ENCODE data around the gene CORO6.

CORO6 gene

GRCh38 chr17:29650396-29650795 is 27.7 kb upstream of the CORO6 start:
- H3K4me1 ChIP-seq = no peaks in the 10 kb centered on the region
- no peak for DNase-seq (ENCODE audit: low spot score in 2 of 2)
- no peaks in the 10 kb centered on the region for H3K27me3 ChIP-seq (ENCODE audit: low read depth)
- no peaks in the 10 kb centered on the region; the same call in 1 of the 2 replicates for H3K36me3 ChIP-seq (replicated peaks)
- no peaks in the 10 kb centered on the region for H3K9me3 ChIP-seq
- in situ Hi-C loops (cut with MboI; ENCODE audit: low sequenced_read_pairs) = no loop called here
- no peak overlapping the region for H3K4me3 ChIP-seq

- Histone ChIP-seq H3K36me3 (replicated peaks) (no peaks in the 10 kb centered on the region; the same call in 1 of the 2 replicates), H3K4me1 (no peaks in the 10 kb centered on the region), H3K4me3 (no peak overlapping the region), H3K9me3 (no peaks in the 10 kb centered on the region), H3K27me3 (ENCODE audit: low read depth) (no peaks in the 10 kb centered on the region)
- DNase-seq (ENCODE audit: low spot score in 2 of 2) = no peak
- in situ Hi-C loops (cut with MboI; ENCODE audit: low sequenced_read_pairs) = loop anchor here (10.0 to 25.0 kb wide), 2 partner anchors 125 to 438 kb away; no protein-coding TSS in a partner anchor
Observed at GRCh38 chr17:29649359-29649758, 26.6 kb upstream of the CORO6 start.

GRCh38 chr17:29648005-29648404 is 25.3 kb upstream of the CORO6 start:
- Histone ChIP-seq H3K27me3 (ENCODE audit: low read depth) (no peaks in the 10 kb centered on the region), H3K4me1 (no peaks in the 10 kb centered on the region), H3K36me3 (replicated peaks) (no peaks in the 10 kb centered on the region), H3K4me3 (no peak overlapping the region), H3K9me3 (no peaks in the 10 kb centered on the region)
- in situ Hi-C loops (cut with MboI; ENCODE audit: low sequenced_read_pairs) = loop anchor here (10.0 to 25.0 kb wide), 2 partner anchors 127 to 439 kb away; no protein-coding TSS in a partner anchor
- DNase-seq (ENCODE audit: low spot score in 2 of 2) = no peak

GRCh38 chr17:29645515-29646051 is 22.9 kb upstream of the CORO6 start:
- Histone ChIP-seq H3K27me3 (ENCODE audit: low read depth) (no peaks in the 10 kb centered on the region), H3K4me1 (no peaks in the 10 kb centered on the region), H3K9me3 (no peaks in the 10 kb centered on the region), H3K36me3 (replicated peaks) (no peaks in the 10 kb centered on the region), H3K4me3 (no peak overlapping the region)
- in situ Hi-C loops (cut with MboI; ENCODE audit: low sequenced_read_pairs) = loop anchor here (10.0 to 25.0 kb wide), 2 partner anchors 129 to 442 kb away; no protein-coding TSS in a partner anchor
- no peak for DNase-seq (ENCODE audit: low spot score in 2 of 2)

GRCh38 chr17:29643817-29644160 is 21.1 kb upstream of the CORO6 start:
- Histone ChIP-seq H3K4me1 (no peaks in the 10 kb centered on the region), H3K4me3 (no peak overlapping the region), H3K9me3 (no peaks in the 10 kb centered on the region), H3K27me3 (ENCODE audit: low read depth) (no peaks in the 10 kb centered on the region), H3K36me3 (replicated peaks) (no peaks in the 10 kb centered on the region)
- no peak for DNase-seq (ENCODE audit: low spot score in 2 of 2)
- in situ Hi-C loops (cut with MboI; ENCODE audit: low sequenced_read_pairs) = loop anchor here (10.0 to 25.0 kb wide), 2 partner anchors 131 to 444 kb away; no protein-coding TSS in a partner anchor

- no peaks in the 10 kb centered on the region for H3K9me3 ChIP-seq
- no peaks in the 10 kb centered on the region for H3K4me1 ChIP-seq
- in situ Hi-C loops (cut with MboI; ENCODE audit: low sequenced_read_pairs) = loop anchor here (10.0 to 25.0 kb wide), 2 partner anchors 133 to 445 kb away; no protein-coding TSS in a partner anchor
- H3K27me3 ChIP-seq (ENCODE audit: low read depth) = no peaks in the 10 kb centered on the region
- DNase-seq (ENCODE audit: low spot score in 2 of 2) = no peak
- no peak overlapping the region for H3K4me3 ChIP-seq
- no peaks in the 10 kb centered on the region for H3K36me3 ChIP-seq (replicated peaks)
Observed at GRCh38 chr17:29642171-29642611, 19.5 kb upstream of the CORO6 start.

GRCh38 chr17:29640981-29641642 is 18.4 kb upstream of the CORO6 start:
- Histone ChIP-seq H3K4me3 (no peak overlapping the region), H3K4me1 (no peaks in the 10 kb centered on the region), H3K27me3 (ENCODE audit: low read depth) (no peaks in the 10 kb centered on the region), H3K9me3 (no peaks in the 10 kb centered on the region), H3K36me3 (replicated peaks) (no peaks in the 10 kb centered on the region)
- no peak for DNase-seq (ENCODE audit: low spot score in 2 of 2)
- in situ Hi-C loops (cut with MboI; ENCODE audit: low sequenced_read_pairs) = loop anchor here (10.0 to 25.0 kb wide), 2 partner anchors 134 to 446 kb away; no protein-coding TSS in a partner anchor

- no peaks in the 10 kb centered on the region for H3K4me1 ChIP-seq
- H3K27me3 ChIP-seq (ENCODE audit: low read depth) = no peaks in the 10 kb centered on the region
- H3K36me3 ChIP-seq (replicated peaks) = no peaks in the 10 kb centered on the region
- in situ Hi-C loops (cut with MboI; ENCODE audit: low sequenced_read_pairs) = loop anchor here (10.0 to 25.0 kb wide), 2 partner anchors 134 to 447 kb away; no protein-coding TSS in a partner anchor
- no peak overlapping the region for H3K4me3 ChIP-seq
- no peaks in the 10 kb centered on the region for H3K9me3 ChIP-seq
- DNase-seq (ENCODE audit: low spot score in 2 of 2) = no peak
Observed at GRCh38 chr17:29640413-29640812, 17.7 kb upstream of the CORO6 start.

- in situ Hi-C loops (cut with MboI; ENCODE audit: low sequenced_read_pairs) = loop anchor here (25.0 kb wide), 1 partner anchor 453 kb away; no protein-coding TSS in a partner anchor
- Histone ChIP-seq H3K27me3 (ENCODE audit: low read depth) (no peaks in the 10 kb centered on the region), H3K4me1 (no peaks in the 10 kb centered on the region), H3K36me3 (replicated peaks) (peaks cover 13% of the 10 kb centered on the region), H3K4me3 (no peak overlapping the region), H3K9me3 (no peaks in the 10 kb centered on the region)
- no peak for DNase-seq (ENCODE audit: low spot score in 2 of 2)
Observed at GRCh38 chr17:29633886-29634285, 11.2 kb upstream of the CORO6 start.

GRCh38 chr17:29630630-29631193 is 8.0 kb upstream of the CORO6 start:
- in situ Hi-C loops (cut with MboI; ENCODE audit: low sequenced_read_pairs) = loop anchor here (25.0 kb wide), 1 partner anchor 457 kb away; no protein-coding TSS in a partner anchor

GRCh38 chr17:29629839-29630238 is 7.1 kb upstream of the CORO6 start:
- DNase-seq (ENCODE audit: low spot score in 2 of 2) = no peak
- peaks cover 13% of the 10 kb centered on the region for H3K36me3 ChIP-seq (replicated peaks)
- H3K4me3 ChIP-seq = no peak overlapping the region
- no peaks in the 10 kb centered on the region for H3K27me3 ChIP-seq (ENCODE audit: low read depth)
- no peaks in the 10 kb centered on the region for H3K4me1 ChIP-seq
- H3K9me3 ChIP-seq = no peaks in the 10 kb centered on the region
- in situ Hi-C loops (cut with MboI; ENCODE audit: low sequenced_read_pairs) = loop anchor here (25.0 kb wide), 1 partner anchor 457 kb away; no protein-coding TSS in a partner anchor

More at GRCh38 chr17:29630630-29631193, 8.0 kb upstream of the CORO6 start:
- no peak overlapping the region for H3K4me3 ChIP-seq
- no peaks in the 10 kb centered on the region for H3K4me1 ChIP-seq
- H3K36me3 ChIP-seq (replicated peaks) = peaks cover 13% of the 10 kb centered on the region
- H3K27me3 ChIP-seq (ENCODE audit: low read depth) = no peaks in the 10 kb centered on the region
- DNase-seq (ENCODE audit: low spot score in 2 of 2) = no peak
- H3K9me3 ChIP-seq = no peaks in the 10 kb centered on the region

- no peak overlapping the region for H3K4me3 ChIP-seq
- no peak for DNase-seq (ENCODE audit: low spot score in 2 of 2)
- in situ Hi-C loops (cut with MboI; ENCODE audit: low sequenced_read_pairs) = loop anchor here (25.0 kb wide), 1 partner anchor 459 kb away; no protein-coding TSS in a partner anchor
Observed at GRCh38 chr17:29628644-29629043, 5.9 kb upstream of the CORO6 start.

GRCh38 chr17:29627951-29628350 is 5.2 kb upstream of the CORO6 start:
- H3K9me3 ChIP-seq = no peaks in the 10 kb centered on the region
- H3K4me3 ChIP-seq = no peak overlapping the region
- H3K4me1 ChIP-seq = peaks cover 7% of the 10 kb centered on the region
- peaks cover 13% of the 10 kb centered on the region for H3K36me3 ChIP-seq (replicated peaks)
- DNase-seq (ENCODE audit: low spot score in 2 of 2) = no peak
- no peaks in the 10 kb centered on the region for H3K27me3 ChIP-seq (ENCODE audit: low read depth)
- in situ Hi-C loops (cut with MboI; ENCODE audit: low sequenced_read_pairs) = loop anchor here (25.0 kb wide), 1 partner anchor 459 kb away; no protein-coding TSS in a partner anchor

More at GRCh38 chr17:29628644-29629043, 5.9 kb upstream of the CORO6 start:
- peaks cover under 1% of the 10 kb centered on the region for H3K4me1 ChIP-seq
- peaks cover 13% of the 10 kb centered on the region for H3K36me3 ChIP-seq (replicated peaks)
- no peaks in the 10 kb centered on the region for H3K27me3 ChIP-seq (ENCODE audit: low read depth)
- no peaks in the 10 kb centered on the region for H3K9me3 ChIP-seq

Data from HAP-1 (cell line).